HepG2 (cell line): Measurements from ENCODE around the gene CXCR5. TPM values are rescaled to one million over a fixed set of nuclear protein-coding genes. Genes with fewer than 3 reads are reported as not detected.

Source experiments
- AGO2 ChIP-seq: fragments of 200-400 bp; formaldehyde crosslinking; optimal IDR thresholded peaks from 2 replicates; pipeline ENCODE3; 2017; ENCODE audit warnings: mild to moderate bottlenecking, low read depth, low read length, moderate library complexity
- ESRRA ChIP-seq: sonication (generic); formaldehyde crosslinking; IDR thresholded peaks from 2 replicates; pipeline ENCODE4 v1.5.1; 2020; ENCODE audit warnings: mild to moderate bottlenecking, low read depth, missing genetic modification reagents
- IRF9 ChIP-seq: sonication (generic); formaldehyde crosslinking; IDR thresholded peaks from 2 replicates; pipeline ENCODE4 v1.8.0; 2022; ENCODE audit warnings: missing genetic modification reagents, mild to moderate bottlenecking, borderline replicate concordance
- KLF16 ChIP-seq, 2 experiments: sonication (generic) in 1 of 2; formaldehyde crosslinking in 1 of 2; IDR thresholded peaks; 2 replicates each; pipeline versions ENCODE4 v1.6.1 to v1.8.0; 2016 to 2023; ENCODE audit warnings: missing genetic modification reagents in 2 of 2, missing compliant biosample characterization in 1 of 2
- NCOA1 ChIP-seq: sonication (generic); formaldehyde crosslinking; IDR thresholded peaks from 2 replicates; pipeline ENCODE4 v1.9.0; 2021; ENCODE audit warnings: missing genetic modification reagents
- SKIL ChIP-seq: sonication (generic); formaldehyde crosslinking; IDR thresholded peaks from 2 replicates; pipeline ENCODE4 v1.8.0; 2022; ENCODE audit warnings: missing genetic modification reagents, mild to moderate bottlenecking, moderate library complexity, borderline replicate concordance
- TFDP1 ChIP-seq: IDR thresholded peaks from 2 replicates; pipeline ENCODE4 v1.6.1; 2016; ENCODE audit warnings: missing compliant biosample characterization, missing genetic modification reagents, borderline replicate concordance
- THRA ChIP-seq: sonication (generic); formaldehyde crosslinking; IDR thresholded peaks from 2 replicates; pipeline ENCODE4 v1.4.0; 2020; ENCODE audit warnings: missing genetic modification reagents, borderline replicate concordance
- ZFP82 ChIP-seq: sonication (generic); formaldehyde crosslinking; IDR thresholded peaks from 2 replicates; pipeline ENCODE4 v1.5.1; 2020; ENCODE audit warnings: mild to moderate bottlenecking, missing genetic modification reagents, borderline replicate concordance
- ZFP91 ChIP-seq: sonication (generic); formaldehyde crosslinking; IDR thresholded peaks from 2 replicates; pipeline ENCODE4 v1.9.0; 2022; ENCODE audit warnings: missing genetic modification reagents, mild to moderate bottlenecking, borderline replicate concordance
- ZNF121 ChIP-seq: sonication (generic); formaldehyde crosslinking; IDR thresholded peaks from 2 replicates; pipeline ENCODE4 v1.5.0; 2020; ENCODE audit warnings: mild to moderate bottlenecking, missing genetic modification reagents
- ZNF24 ChIP-seq: fragments of 450-650 bp; IDR thresholded peaks from 2 replicates; pipeline ENCODE4 v1.6.1; 2017; ENCODE audit warnings: antibody characterized with exemption, mild to moderate bottlenecking
- ZNF263 ChIP-seq: sonication (generic); formaldehyde crosslinking; IDR thresholded peaks from 2 replicates; pipeline ENCODE4 v1.4.0; 2020; ENCODE audit warnings: missing genetic modification reagents
- ZNF550 ChIP-seq: sonication (generic); formaldehyde crosslinking; IDR thresholded peaks from 2 replicates; pipeline ENCODE4 v1.4.0; 2020; ENCODE audit warnings: mild to moderate bottlenecking, missing genetic modification reagents, borderline replicate concordance
- ZNF790 ChIP-seq: sonication (generic); formaldehyde crosslinking; IDR thresholded peaks from 2 replicates; pipeline ENCODE4 v1.8.0; 2022; ENCODE audit warnings: missing genetic modification reagents, mild to moderate bottlenecking, borderline replicate concordance
- polyA plus RNA-seq, 8 experiments: library from polyadenylated mRNA; depleted of rRNA in 3 of 8; stranded (reverse) in 7 of 8; unstranded in 1 of 8; fragments of >200 nt; fragmentation: Illumina TruSeq in 4 of 8; extraction: Trizol in 4 of 8; gene quantifications; 2 replicates each; pipeline versions ENCODE4 v1.2.1 to v1.2.3, GENCODE V29; 2011 to 2016; ENCODE audit warnings: low read depth in 4 of 8, missing spikeins in 1 of 8, mixed read lengths in 1 of 8; ENCODE audit not compliant: insufficient read depth in 1 of 8
- total RNA-seq, 5 experiments: library from RNA; depleted of rRNA; stranded (reverse); fragments of >200 nt; fragmentation: Illumina TruSeq; extraction: Trizol; gene quantifications; 2 replicates each; pipeline ENCODE4 v1.2.3, GENCODE V29; 2016; ENCODE audit warnings: low read depth in 1 of 5
- TF ChIP-seq, protein P1 (sequence below): sonication (generic); formaldehyde crosslinking; IDR thresholded peaks from 2 replicates; pipeline ENCODE4 v1.5.0; 2020; ENCODE audit warnings: mild to moderate bottlenecking, missing genetic modification reagents, borderline replicate concordance

CXCR5 gene
- total and polyA plus RNA-seq, 2 of the 13 experiments (the other 11 are each of a cell fraction or from before 2014, with no cell fraction given) = not detected

DNA sequence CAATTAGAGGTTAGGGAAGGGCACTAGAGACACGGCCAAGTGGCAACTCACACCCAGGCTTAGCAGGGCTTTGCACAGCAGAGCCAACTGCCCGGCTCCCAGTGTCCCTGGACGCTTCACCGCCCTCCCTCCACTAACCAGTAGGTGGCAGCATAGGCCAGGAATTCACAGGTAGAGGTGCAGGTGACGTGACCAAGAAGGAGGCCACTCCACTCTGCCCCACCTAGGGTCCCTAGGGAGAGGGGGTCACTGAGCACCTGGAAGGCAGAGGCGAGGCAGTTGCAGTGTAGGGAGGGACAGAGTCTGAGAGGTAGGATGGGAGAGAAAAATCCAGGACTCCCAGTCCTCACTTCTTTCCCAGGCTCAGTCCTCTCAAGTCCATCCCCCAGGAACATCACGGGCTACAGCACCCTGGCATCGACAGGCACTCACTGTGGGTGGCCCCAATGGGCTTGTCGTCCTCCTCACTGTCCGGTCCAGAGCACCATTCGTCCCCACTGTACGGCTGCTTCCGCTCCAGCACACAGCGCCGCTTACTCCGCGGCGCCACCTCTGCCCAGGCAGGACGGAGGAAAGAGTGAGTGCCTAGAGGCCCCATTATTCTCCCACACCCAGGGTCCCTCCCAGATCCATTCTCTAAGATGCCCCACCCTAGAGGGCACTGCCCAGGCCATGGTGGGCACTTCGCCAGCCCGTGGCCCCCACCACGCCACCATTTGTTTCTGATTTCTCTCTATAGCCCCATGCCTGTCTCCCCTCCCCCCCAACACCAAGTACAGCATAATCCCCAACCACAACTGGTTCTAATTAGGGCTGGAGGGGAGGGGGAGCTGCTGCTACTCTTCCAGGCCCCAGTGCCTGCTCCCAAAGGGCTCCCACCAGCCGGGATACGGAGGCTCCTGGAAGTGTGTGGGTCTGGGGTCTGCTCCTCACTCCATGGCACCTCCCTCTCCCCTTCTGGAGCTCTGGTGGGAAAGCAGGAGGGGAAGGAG lies 23.7 kb downstream of the CXCR5 start (continued):
- 0 out of 2 replicates have a peak, but pooled peaks have one; percentile 21 for TF ChIP-seq IRF9 (CRISPR knock-in tag)
- no peak for TF ChIP-seq ZNF790 (CRISPR knock-in tag)
- TF ChIP-seq THRA (CRISPR knock-in tag) = no peak
- peak; percentile 61; the same call in 1 of the 2 replicates for TF ChIP-seq ZFP91 (CRISPR knock-in tag)
- TF ChIP-seq, protein P1, sequence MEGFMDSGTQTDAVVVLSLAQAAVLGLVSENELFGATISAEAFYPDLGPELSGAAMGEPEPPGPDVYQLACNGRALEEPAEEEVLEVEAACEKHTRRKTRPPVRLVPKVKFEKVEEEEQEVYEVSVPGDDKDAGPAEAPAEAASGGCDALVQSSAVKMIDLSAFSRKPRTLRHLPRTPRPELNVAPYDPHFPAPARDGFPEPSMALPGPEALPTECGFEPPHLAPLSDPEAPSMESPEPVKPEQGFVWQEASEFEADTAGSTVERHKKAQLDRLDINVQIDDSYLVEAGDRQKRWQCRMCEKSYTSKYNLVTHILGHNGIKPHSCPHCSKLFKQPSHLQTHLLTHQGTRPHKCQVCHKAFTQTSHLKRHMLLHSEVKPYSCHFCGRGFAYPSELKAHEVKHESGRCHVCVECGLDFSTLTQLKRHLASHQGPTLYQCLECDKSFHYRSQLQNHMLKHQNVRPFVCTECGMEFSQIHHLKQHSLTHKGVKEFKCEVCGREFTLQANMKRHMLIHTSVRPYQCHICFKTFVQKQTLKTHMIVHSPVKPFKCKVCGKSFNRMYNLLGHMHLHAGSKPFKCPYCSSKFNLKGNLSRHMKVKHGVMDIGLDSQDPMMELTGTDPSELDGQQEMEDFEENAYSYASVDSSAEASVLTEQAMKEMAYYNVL (CRISPR knock-in tag) = no peak
- TF ChIP-seq ZNF263 = no peak
- TF ChIP-seq ZNF121 = no peak
- 0 out of 2 replicates have a peak, but pooled peaks have one; percentile 79 for TF ChIP-seq NCOA1 (CRISPR knock-in tag)
- TF ChIP-seq ZNF24 = no peak
- no peak for TF ChIP-seq ESRRA
- TF ChIP-seq ZNF550 (CRISPR knock-in tag) = no peak
- no peak for TF ChIP-seq TFDP1 (CRISPR knock-in tag)
- peak in 1 of 2 experiments; percentile 75; a peak in 2 of 4 replicates for TF ChIP-seq KLF16 (CRISPR knock-in tag; IDR thresholded peaks at IDR 0.05)
- no peak for TF ChIP-seq ZFP82 (CRISPR knock-in tag)
- peak; percentile 72 for TF ChIP-seq AGO2
- no peak for TF ChIP-seq SKIL (CRISPR knock-in tag)
